Karpas-422 (cell line): Measurements from ENCODE around the gene ARHGEF6. TPM values are rescaled to one million over a fixed set of nuclear protein-coding genes. Genes with fewer than 3 reads are reported as not detected.

Experiments
- DNase-seq: peaks from one replicate; pipeline ENCODE4 v3.0.0-alpha.2; 2015
- H2AFZ ChIP-seq: fragments of 200-600 bp; sonication (generic); 2 replicates; pipeline ENCODE4 v1.6.1; 2014; ENCODE audit warnings: antibody characterized with exemption, low read length, mixed read lengths
- H3K27ac ChIP-seq: fragments of 200-600 bp; sonication (generic); 2 replicates; pipeline ENCODE4 v1.5.1; 2014; ENCODE audit warnings: mild to moderate bottlenecking, low read length, moderate library complexity
- H3K27me3 ChIP-seq: fragments of 200-600 bp; sonication (generic); 2 replicates; pipeline ENCODE4 v1.6.1; 2014; ENCODE audit warnings: low read length, mixed read lengths
- H3K36me3 ChIP-seq: fragments of 200-600 bp; sonication (generic); 2 replicates; pipeline ENCODE4 v1.6.1; 2014; ENCODE audit warnings: low read length, mixed read lengths; ENCODE audit not compliant: insufficient read depth
- H3K4me1 ChIP-seq: fragments of 200-600 bp; sonication (generic); 2 replicates; pipeline ENCODE4 v1.6.1; 2014; ENCODE audit warnings: mild to moderate bottlenecking, low read length, mixed read lengths
- H3K4me2 ChIP-seq: fragments of 200-600 bp; sonication (generic); 2 replicates; pipeline ENCODE4 v1.6.1; 2014; ENCODE audit warnings: low read length, low read depth, mild to moderate bottlenecking; ENCODE audit not compliant: poor library complexity, severe bottlenecking
- H3K4me3 ChIP-seq: fragments of 200-600 bp; sonication (generic); 2 replicates; pipeline ENCODE4 v1.5.1; 2014; ENCODE audit warnings: mild to moderate bottlenecking, antibody characterized with exemption, low read length, mixed read lengths
- H3K79me2 ChIP-seq: fragments of 200-600 bp; sonication (generic); 2 replicates; pipeline ENCODE4 v1.6.1; 2014; ENCODE audit warnings: mild to moderate bottlenecking, low read length, mixed read lengths
- H3K9ac ChIP-seq: fragments of 200-600 bp; sonication (generic); 2 replicates; pipeline ENCODE4 v1.6.0; 2014; ENCODE audit warnings: low read length
- H3K9me2 ChIP-seq: fragments of 200-600 bp; sonication (generic), shearing (Covaris generic); replicated peaks from 2 replicates; pipeline ENCODE4 v1.6.0; 2014; ENCODE audit warnings: mild to moderate bottlenecking, low read length, moderate library complexity; ENCODE audit not compliant: insufficient read depth
- H3K9me3 ChIP-seq: fragments of 300-700, 200-600 bp; sonication (generic); 2 replicates; pipeline ENCODE4 v1.6.1; 2014; ENCODE audit warnings: low read length, mixed read lengths
- H4K20me1 ChIP-seq: fragments of 200-600 bp; sonication (generic); 2 replicates; pipeline ENCODE4 v1.6.1; 2014; ENCODE audit warnings: mild to moderate bottlenecking, antibody characterized with exemption, low read length, low read depth; ENCODE audit not compliant: insufficient read depth
- total RNA-seq: library from RNA; depleted of rRNA; stranded (reverse); fragments of >200 nt; shearing (Covaris generic); gene quantifications from 2 replicates; pipeline ENCODE4 v1.2.3, GENCODE V29; 2014; ENCODE audit warnings: low replicate concordance

Gene ARHGEF6
- total RNA-seq, 1 experiment from 2014 or later, result 2.6 TPM

GRCh38 chrX:136736690-136737089 lies 44.0 kb downstream of the ARHGEF6 start:
- Histone ChIP-seq H3K4me2 (no peak overlapping the region), H3K9me3 (no peaks in the 10 kb centered on the region), H3K9ac (no peak overlapping the region), H3K27me3 (no peaks in the 10 kb centered on the region), H3K27ac (no peak overlapping the region), H3K79me2 (no peaks in the 10 kb centered on the region), H4K20me1 (no peaks in the 10 kb centered on the region), H2AFZ (no peak overlapping the region), H3K36me3 (no peaks in the 10 kb centered on the region), H3K4me1 (peaks cover 8% of the 10 kb centered on the region), H3K9me2 (no peaks in the 10 kb centered on the region), H3K4me3 (no peak overlapping the region)
- DNase-seq, result no peak

GRCh38 chrX:136735601-136736000 lies 45.1 kb downstream of the ARHGEF6 start:
- Histone ChIP-seq H3K9ac (no peak overlapping the region), H3K4me2 (no peak overlapping the region), H3K4me1 (peaks cover 8% of the 10 kb centered on the region), H3K9me3 (no peaks in the 10 kb centered on the region), H3K79me2 (no peaks in the 10 kb centered on the region), H3K27ac (no peak overlapping the region), H3K4me3 (no peak overlapping the region), H3K36me3 (no peaks in the 10 kb centered on the region), H2AFZ (no peak overlapping the region), H3K27me3 (no peaks in the 10 kb centered on the region), H3K9me2 (no peaks in the 10 kb centered on the region), H4K20me1 (no peaks in the 10 kb centered on the region)
- no peak for DNase-seq

GRCh38 chrX:136733613-136734012 lies 47.1 kb downstream of the ARHGEF6 start:
- H2AFZ ChIP-seq, result no peak overlapping the region
- H3K9ac ChIP-seq, result no peak overlapping the region
- H3K36me3 ChIP-seq, result no peaks in the 10 kb centered on the region
- peaks cover 8% of the 10 kb centered on the region for H3K4me1 ChIP-seq
- no peak overlapping the region for H3K4me2 ChIP-seq
- no peak overlapping the region for H3K27ac ChIP-seq
- no peak overlapping the region for H3K4me3 ChIP-seq
- no peaks in the 10 kb centered on the region for H3K9me3 ChIP-seq
- H3K9me2 ChIP-seq, result no peaks in the 10 kb centered on the region
- no peaks in the 10 kb centered on the region for H3K79me2 ChIP-seq
- no peak for DNase-seq
- H3K27me3 ChIP-seq, result no peaks in the 10 kb centered on the region
- H4K20me1 ChIP-seq, result no peaks in the 10 kb centered on the region

- no peak overlapping the region for H3K4me3 ChIP-seq
- H3K36me3 ChIP-seq, result no peaks in the 10 kb centered on the region
- DNase-seq, result no peak
- H4K20me1 ChIP-seq, result no peaks in the 10 kb centered on the region
- H3K27me3 ChIP-seq, result no peaks in the 10 kb centered on the region
- no peak overlapping the region for H2AFZ ChIP-seq
- no peak overlapping the region for H3K4me2 ChIP-seq
- no peaks in the 10 kb centered on the region for H3K9me2 ChIP-seq
- no peaks in the 10 kb centered on the region for H3K79me2 ChIP-seq
- no peaks in the 10 kb centered on the region for H3K9me3 ChIP-seq
- no peak overlapping the region for H3K9ac ChIP-seq
- H3K27ac ChIP-seq, result no peak overlapping the region
- peaks cover 8% of the 10 kb centered on the region for H3K4me1 ChIP-seq
These were observed 48.9 kb downstream of the ARHGEF6 start for GRCh38 chrX:136731798-136732197.

- Histone ChIP-seq H3K4me2 (no peak overlapping the region), H3K27ac (no peak overlapping the region), H3K79me2 (no peaks in the 10 kb centered on the region), H3K9me3 (no peaks in the 10 kb centered on the region), H3K4me1 (peaks cover 8% of the 10 kb centered on the region), H3K27me3 (no peaks in the 10 kb centered on the region), H3K9ac (no peak overlapping the region), H3K9me2 (no peaks in the 10 kb centered on the region), H3K4me3 (no peak overlapping the region), H2AFZ (no peak overlapping the region), H3K36me3 (no peaks in the 10 kb centered on the region), H4K20me1 (no peaks in the 10 kb centered on the region)
- no peak for DNase-seq
These were observed 49.4 kb downstream of the ARHGEF6 start for GRCh38 chrX:136731207-136731782.

- no peaks in the 10 kb centered on the region for H3K9me2 ChIP-seq
- H3K27me3 ChIP-seq, result no peaks in the 10 kb centered on the region
- H3K79me2 ChIP-seq, result no peaks in the 10 kb centered on the region
- no peak overlapping the region for H3K27ac ChIP-seq
- no peak overlapping the region for H3K9ac ChIP-seq
- H3K4me1 ChIP-seq, result no peaks in the 10 kb centered on the region
- H4K20me1 ChIP-seq, result no peaks in the 10 kb centered on the region
- no peak overlapping the region for H2AFZ ChIP-seq
- H3K9me3 ChIP-seq, result no peaks in the 10 kb centered on the region
- H3K36me3 ChIP-seq, result no peaks in the 10 kb centered on the region
- H3K4me2 ChIP-seq, result no peak overlapping the region
- H3K4me3 ChIP-seq, result no peak overlapping the region
- no peak for DNase-seq
These were observed 52.3 kb downstream of the ARHGEF6 start for GRCh38 chrX:136728393-136728792.

GRCh38 chrX:136725441-136726104 lies 55.2 kb downstream of the ARHGEF6 start:
- Histone ChIP-seq H3K4me1 (no peaks in the 10 kb centered on the region), H3K9ac (no peak overlapping the region), H3K36me3 (no peaks in the 10 kb centered on the region), H3K9me3 (no peaks in the 10 kb centered on the region), H3K27me3 (no peaks in the 10 kb centered on the region), H3K4me2 (no peak overlapping the region), H3K27ac (no peak overlapping the region), H2AFZ (no peak overlapping the region), H3K79me2 (no peaks in the 10 kb centered on the region), H3K9me2 (no peaks in the 10 kb centered on the region), H3K4me3 (no peak overlapping the region), H4K20me1 (no peaks in the 10 kb centered on the region)
- DNase-seq, result no peak

- H3K9ac ChIP-seq, result no peak overlapping the region
- no peak for DNase-seq
- H4K20me1 ChIP-seq, result no peaks in the 10 kb centered on the region
- no peaks in the 10 kb centered on the region for H3K9me2 ChIP-seq
- H3K79me2 ChIP-seq, result no peaks in the 10 kb centered on the region
- no peaks in the 10 kb centered on the region for H3K9me3 ChIP-seq
- H3K4me3 ChIP-seq, result no peak overlapping the region
- no peak overlapping the region for H2AFZ ChIP-seq
- peaks cover 3% of the 10 kb centered on the region; the same call in 1 of the 2 replicates for H3K4me1 ChIP-seq
- no peak overlapping the region for H3K27ac ChIP-seq
- H3K4me2 ChIP-seq, result no peak overlapping the region
- no peaks in the 10 kb centered on the region for H3K36me3 ChIP-seq
- 0 out of 2 replicates have a peak, but pooled peaks cover 2% of the 10 kb centered on the region for H3K27me3 ChIP-seq
These were observed 62.6 kb downstream of the ARHGEF6 start for GRCh38 chrX:136718091-136718490.
